SH-SY5Y (cell line): ENCODE results near the gene BACH2.

Source experiments
- GATA2 ChIP-seq: IDR thresholded peaks from 2 replicates; pipeline ENCODE4 v1.6.1; 2011; ENCODE audit warnings: mild to moderate bottlenecking, low read depth, low read length
- GATA3 ChIP-seq: IDR thresholded peaks from 2 replicates; pipeline ENCODE4 v1.6.1; 2011; ENCODE audit warnings: low read depth, mild to moderate bottlenecking, low read length, moderate library complexity

DNA sequence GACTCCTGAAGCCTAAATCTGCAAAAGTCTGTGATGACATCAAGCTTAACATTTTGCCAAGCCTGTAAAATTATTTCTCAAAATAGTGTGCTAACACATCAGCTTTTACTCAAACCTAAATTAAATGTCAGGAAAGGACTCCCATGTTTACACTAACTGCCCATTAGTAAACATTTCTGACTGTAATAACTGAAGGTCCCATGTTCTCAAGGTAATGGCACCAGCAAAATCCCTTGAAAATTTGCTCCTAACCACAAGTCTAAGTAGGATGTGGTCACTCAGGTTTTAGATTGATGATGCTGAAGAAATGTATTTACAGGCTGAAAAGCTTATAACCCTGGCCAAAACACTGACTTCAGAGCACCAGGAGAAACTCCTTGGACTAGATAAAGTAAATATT lies 33.0 kb downstream of the BACH2 start:
- TF ChIP-seq GATA3 (no peak), GATA2 (no peak)
